CD14-positive monocyte (primary cell): ENCODE measurements around the gene KANSL3. TPM values are rescaled to one million over a fixed set of nuclear protein-coding genes. Genes with fewer than 3 reads are reported as not detected.

ENCODE experiments used
- DNase-seq, 3 donors: peaks; one replicate each; pipeline ENCODE4 v3.0.0-alpha.2; 2011 to 2022
- H2AFZ ChIP-seq: 2 replicates; pipeline ENCODE4 v1.6.0; 2012; ENCODE audit warnings: mild to moderate bottlenecking, low read depth, low read length, inconsistent platforms; ENCODE audit not compliant: insufficient read depth, poor library complexity, severe bottlenecking
- H3K27ac ChIP-seq, 2 donors: 1 replicate in 1 of 2; 2 replicates in 1 of 2; pipeline ENCODE4 v1.5.1; 2012 to 2013; ENCODE audit warnings: low read length in 2 of 2, control low read depth in 1 of 2, inconsistent platforms in 1 of 2, low read depth in 1 of 2, mild to moderate bottlenecking in 1 of 2
- H3K27me3 ChIP-seq, 2 donors: one replicate each; pipeline versions ENCODE4 v1.6.0 to v1.6.1; 2011 to 2013; ENCODE audit warnings: low read length in 2 of 2; ENCODE audit not compliant: control insufficient read depth in 2 of 2, insufficient read depth in 2 of 2
- H3K36me3 ChIP-seq, 2 donors: replicated peaks in 1 of 2; 1 replicate in 1 of 2; 2 replicates in 1 of 2; pipeline versions ENCODE4 v1.5.1 to v1.6.1; 2012 to 2013; ENCODE audit warnings: low read length in 2 of 2, control low read depth in 1 of 2, inconsistent platforms in 1 of 2, mild to moderate bottlenecking in 1 of 2; ENCODE audit not compliant: insufficient read depth in 2 of 2, control insufficient read depth in 1 of 2
- H3K4me1 ChIP-seq, 2 donors: 1 replicate in 1 of 2; 2 replicates in 1 of 2; pipeline versions ENCODE4 v1.5.1 to v1.6.1; 2012 to 2013; ENCODE audit warnings: low read length in 2 of 2, control low read depth in 1 of 2, inconsistent platforms in 1 of 2, mild to moderate bottlenecking in 1 of 2, moderate library complexity in 1 of 2; ENCODE audit not compliant: insufficient read depth in 2 of 2, control insufficient read depth in 1 of 2
- H3K4me2 ChIP-seq: replicated peaks from 2 replicates; pipeline ENCODE3; 2012; ENCODE audit warnings: low read length, moderate library complexity, mild to moderate bottlenecking; ENCODE audit not compliant: poor library complexity, severe bottlenecking; ENCODE audit errors: extremely low read depth
- H3K4me3 ChIP-seq, 3 experiments: fragments of 200-600 bp in 1 of 3; sonication (generic) in 1 of 3; replicated peaks in 1 of 3; 1 replicate in 2 of 3; 2 replicates in 1 of 3; pipeline ENCODE4 v1.5.1; 2011 to 2013; ENCODE audit warnings: low read length in 3 of 3, mild to moderate bottlenecking in 3 of 3, control low read depth in 2 of 3, low read depth in 2 of 3, inconsistent platforms in 1 of 3, moderate library complexity in 1 of 3
- H3K79me2 ChIP-seq: 2 replicates; pipeline ENCODE4 v1.6.0; 2012; ENCODE audit warnings: mild to moderate bottlenecking, control low read depth, inconsistent platforms, low read length, moderate library complexity; ENCODE audit not compliant: insufficient read depth
- H3K9ac ChIP-seq: 2 replicates; pipeline ENCODE4 v1.6.0; 2017; ENCODE audit warnings: low read length, mild to moderate bottlenecking; ENCODE audit not compliant: insufficient read depth, poor library complexity, severe bottlenecking
- H3K9me3 ChIP-seq, 2 donors: replicated peaks in 1 of 2; 1 replicate in 1 of 2; 2 replicates in 1 of 2; pipeline versions ENCODE4 v1.5.1 to v1.6.1; 2012 to 2013; ENCODE audit warnings: low read length in 2 of 2, control low read depth in 1 of 2; ENCODE audit not compliant: control insufficient read depth in 1 of 2, insufficient read depth in 1 of 2
- H4K20me1 ChIP-seq: 2 replicates; pipeline ENCODE4 v1.6.0; 2012; ENCODE audit warnings: mild to moderate bottlenecking, low read length, control low read depth, moderate library complexity; ENCODE audit not compliant: insufficient read depth
- H3K27ac Mint-ChIP-seq, 7 donors: one replicate each; pipeline ENCODE4 v1.8.0; 2020; ENCODE audit warnings: mild to moderate bottlenecking in 7 of 7, mixed read lengths in 7 of 7, moderate library complexity in 6 of 7, inconsistent platforms in 2 of 7
- H3K27me3 Mint-ChIP-seq, 3 donors: one replicate each; pipeline ENCODE4 v1.8.0; 2021 to 2022; ENCODE audit warnings: low read depth in 3 of 3, mild to moderate bottlenecking in 3 of 3, mixed read lengths in 3 of 3, moderate library complexity in 3 of 3, inconsistent platforms in 1 of 3
- H3K36me3 Mint-ChIP-seq, 2 donors: one replicate each; pipeline ENCODE4 v1.8.0; 2020; ENCODE audit warnings: mixed read lengths in 2 of 2, inconsistent platforms in 1 of 2, mild to moderate bottlenecking in 1 of 2
- H3K4me1 Mint-ChIP-seq: one replicate; pipeline ENCODE4 v1.8.0; 2020; ENCODE audit warnings: mild to moderate bottlenecking, mixed read lengths
- H3K4me3 Mint-ChIP-seq, 2 donors: one replicate each; pipeline ENCODE4 v1.8.0; 2020; ENCODE audit warnings: mild to moderate bottlenecking in 2 of 2, mixed read lengths in 2 of 2, moderate library complexity in 1 of 2
- H3K9me3 Mint-ChIP-seq, 7 donors: one replicate each; pipeline ENCODE4 v1.8.0; 2020 to 2022; ENCODE audit warnings: mixed read lengths in 7 of 7, mild to moderate bottlenecking in 6 of 7, moderate library complexity in 6 of 7, inconsistent platforms in 2 of 7
- CTCF ChIP-seq: fragments of 200-600 bp; IDR thresholded peaks from one replicate; pipeline ENCODE4 v1.8.0; 2022; ENCODE audit warnings: antibody characterized with exemption, mild to moderate bottlenecking
- WGBS: methylation state at CpG from one replicate; pipeline ENCODE4 v1.1.5; 2013; ENCODE audit warnings: missing lambda C conversion rate; ENCODE audit not compliant: insufficient coverage; 5-methylcytosine and 5-hydroxymethylcytosine counted together
- intact Hi-C, 2 donors: fragments of 100-400 bp; cut with micrococcal nuclease; formaldehyde crosslinking; loops; one replicate each; pipeline versions ENCODE4 v1.15.0 to v1.15.1; 2023
- polyA plus RNA-seq, 3 donors: library from polyadenylated mRNA; depleted of rRNA in 1 of 3; unstranded in 2 of 3; stranded (reverse) in 1 of 3; fragments of 300-500 nt in 2 of 3; fragments of >200 nt in 1 of 3; fragmentation: Illumina TruSeq in 2 of 3; gene quantifications; 1 replicate in 2 of 3; 2 replicates in 1 of 3; pipeline ENCODE4 v1.2.3, GENCODE V29; 2012 to 2021

The KANSL3 gene
- polyA plus RNA-seq, 3 donors, result 2.5 to 25.3 (median 7.2) TPM

DNA sequence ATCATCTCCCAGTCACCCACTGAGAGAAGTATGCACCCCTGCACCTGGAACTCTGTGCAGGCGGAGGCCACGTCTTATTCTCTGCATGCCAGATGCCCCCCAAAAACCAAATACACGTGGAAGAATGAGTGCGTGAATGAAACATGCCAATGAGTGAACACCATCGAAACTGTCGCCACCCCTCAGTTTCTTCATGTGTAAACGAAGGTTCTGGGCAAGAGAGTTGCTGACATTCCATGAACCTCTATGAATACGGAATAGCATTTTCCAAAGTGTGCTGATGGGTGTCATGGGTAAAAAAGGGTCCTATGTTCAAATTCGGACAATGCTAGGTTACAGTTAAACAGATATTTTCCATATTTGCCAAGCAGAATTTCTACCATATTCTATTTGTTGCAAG, 24.2 kb upstream of the KANSL3 start:
- intact Hi-C loops, result loop anchor here in 1 of 2 donors (10.0 kb wide), 1 partner anchor 48 kb away; no protein-coding TSS in a partner anchor
- H3K79me2 ChIP-seq, result no peaks in the 10 kb centered on the region
- H3K9me3 ChIP-seq, result no peaks in the 10 kb centered on the region
- no peaks in the 10 kb centered on the region for H3K27me3 ChIP-seq
- 96% methylated on average over 7 of the region's 9 CpGs for WGBS
- no peak overlapping the region for H3K4me2 ChIP-seq
- no peak overlapping the region for H3K27ac ChIP-seq
- no peak for DNase-seq
- H3K4me1 ChIP-seq, result peaks cover 35 to 39% of the 10 kb centered on the region in 2 donors
- Mint-ChIP-seq H3K4me3 (no peak overlapping the region), H3K36me3 (no peaks in the 10 kb centered on the region), H3K27ac (no peak overlapping the region), H3K27me3 (peaks cover 0 to 5% (median 0%) of the 10 kb centered on the region in 3 donors), H3K4me1 (peaks cover 31% of the 10 kb centered on the region), H3K9me3 (peaks cover 0 to 4% (median 1%) of the 10 kb centered on the region in 7 donors)
- H2AFZ ChIP-seq, result no peak overlapping the region
- no peaks in the 10 kb centered on the region for H3K36me3 ChIP-seq
- H4K20me1 ChIP-seq, result no peaks in the 10 kb centered on the region
- no peak overlapping the region for H3K4me3 ChIP-seq
- TF ChIP-seq CTCF, result no peak
- H3K9ac ChIP-seq, result no peak overlapping the region

- no peak overlapping the region for H3K9ac ChIP-seq
- H3K36me3 ChIP-seq, result no peaks in the 10 kb centered on the region
- intact Hi-C loops, result loop anchor here in 1 of 2 donors (10.0 kb wide), 1 partner anchor 47 kb away; no protein-coding TSS in a partner anchor
- H3K4me1 Mint-ChIP-seq, result peaks cover 37% of the 10 kb centered on the region
- DNase-seq, result no peak
- peaks cover 0 to 4% (median 1%) of the 10 kb centered on the region in 7 donors for H3K9me3 Mint-ChIP-seq
- no peak overlapping the region for H2AFZ ChIP-seq
- no peaks in the 10 kb centered on the region for H3K9me3 ChIP-seq
- no peaks in the 10 kb centered on the region for H3K79me2 ChIP-seq
- WGBS, result 93% methylated on average over 2 of the region's 6 CpGs
- no peak for TF ChIP-seq CTCF
- H3K27me3 ChIP-seq, result no peaks in the 10 kb centered on the region
- no peak overlapping the region for H3K4me2 ChIP-seq
- H3K4me3 Mint-ChIP-seq, result no peak overlapping the region
- no peak overlapping the region for H3K27ac ChIP-seq
- peaks cover 0 to 5% (median 0%) of the 10 kb centered on the region in 3 donors for H3K27me3 Mint-ChIP-seq
- H3K4me1 ChIP-seq, result peaks cover 37 to 41% of the 10 kb centered on the region in 2 donors
- no peaks in the 10 kb centered on the region for H3K36me3 Mint-ChIP-seq
- no peaks in the 10 kb centered on the region for H4K20me1 ChIP-seq
- no peak overlapping the region for H3K27ac Mint-ChIP-seq
- H3K4me3 ChIP-seq, result no peak overlapping the region
Observed at GRCh38 chr2:96661324-96661723, 23.2 kb upstream of the KANSL3 start.
